HAP-1 (cell line): ENCODE measurements around the gene TLE2.

ENCODE experiments used
- DNase-seq, 2 experiments: peaks; one replicate each; pipeline ENCODE4 v3.0.0-alpha.2; 2016 to 2020; ENCODE audit warnings: low spot score in 2 of 2
- H3K27me3 ChIP-seq: fragments of 250-450 bp; sonication (Bioruptor Pico); 2 replicates; pipeline ENCODE4 v1.5.1; 2020; ENCODE audit warnings: low read depth, mild to moderate bottlenecking, moderate library complexity
- H3K36me3 ChIP-seq: fragments of 250-450 bp; sonication (Bioruptor Pico); replicated peaks from 2 replicates; pipeline ENCODE4 v1.5.1; 2020; ENCODE audit warnings: mild to moderate bottlenecking
- H3K4me1 ChIP-seq: fragments of 250-450 bp; sonication (Bioruptor Pico); 2 replicates; pipeline ENCODE4 v1.5.1; 2020; ENCODE audit warnings: mild to moderate bottlenecking
- H3K4me3 ChIP-seq: fragments of 250-450 bp; sonication (Bioruptor Pico); 2 replicates; pipeline ENCODE4 v1.5.1; 2020; ENCODE audit warnings: mild to moderate bottlenecking, moderate library complexity
- H3K9me3 ChIP-seq: fragments of 250-450 bp; sonication (Bioruptor Pico); 2 replicates; pipeline ENCODE4 v1.5.1; 2020; ENCODE audit warnings: mild to moderate bottlenecking, moderate library complexity
- in situ Hi-C: fragments of 300-500 bp; cut with MboI; formaldehyde crosslinking; loops from 3 replicates; pipeline ENCODE4 v1.14.3; 2020; ENCODE audit warnings: low sequenced_read_pairs, inconsistent platforms, mixed read lengths

TLE2 gene

DNA sequence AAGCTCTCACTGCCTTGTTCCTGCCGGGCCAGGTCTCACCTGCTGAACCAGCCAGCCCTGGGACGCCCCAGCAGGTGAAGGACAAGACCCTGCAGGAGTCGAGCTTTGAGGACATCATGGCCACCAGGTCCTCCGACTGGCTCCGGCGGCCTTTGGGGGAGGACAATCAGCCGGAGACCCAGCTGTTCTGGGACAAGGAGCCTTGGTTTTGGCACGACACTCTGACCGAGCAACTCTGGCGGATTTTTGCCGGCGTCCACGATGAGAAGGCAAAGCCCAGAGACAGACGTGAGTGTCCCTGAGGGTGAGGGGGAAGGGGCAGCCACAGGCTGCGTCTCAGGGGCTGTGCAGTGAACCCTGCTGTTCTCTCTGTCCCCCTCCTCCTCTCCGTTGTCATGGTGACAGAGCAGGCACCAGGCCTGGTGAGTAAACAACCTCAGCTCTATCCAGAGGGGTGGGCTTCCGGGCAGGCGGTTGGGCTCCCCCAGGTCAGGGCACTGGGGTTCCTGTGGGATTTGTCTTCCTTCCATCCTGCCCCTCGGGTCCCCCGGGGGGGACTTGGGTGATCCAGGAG is 42.0 kb downstream of the TLE2 start:
- Histone ChIP-seq H3K27me3 (no peaks in the 10 kb centered on the region), H3K36me3 (no peaks in the 10 kb centered on the region), H3K9me3 (no peaks in the 10 kb centered on the region), H3K4me1 (peaks cover 13% of the 10 kb centered on the region), H3K4me3 (no peak overlapping the region)
- in situ Hi-C loops, result no loop called here
- peak in 1 of 2 experiments; percentile 37 for DNase-seq

GRCh38 chr19:2984215-2984528 is 44.9 kb downstream of the TLE2 start:
- in situ Hi-C loops, result no loop called here
- peaks cover 13% of the 10 kb centered on the region for H3K4me1 ChIP-seq
- no peak for DNase-seq
- no peaks in the 10 kb centered on the region for H3K27me3 ChIP-seq
- no peaks in the 10 kb centered on the region for H3K9me3 ChIP-seq
- H3K36me3 ChIP-seq, result no peaks in the 10 kb centered on the region
- peak overlapping the region; percentile 15 for H3K4me3 ChIP-seq

DNA sequence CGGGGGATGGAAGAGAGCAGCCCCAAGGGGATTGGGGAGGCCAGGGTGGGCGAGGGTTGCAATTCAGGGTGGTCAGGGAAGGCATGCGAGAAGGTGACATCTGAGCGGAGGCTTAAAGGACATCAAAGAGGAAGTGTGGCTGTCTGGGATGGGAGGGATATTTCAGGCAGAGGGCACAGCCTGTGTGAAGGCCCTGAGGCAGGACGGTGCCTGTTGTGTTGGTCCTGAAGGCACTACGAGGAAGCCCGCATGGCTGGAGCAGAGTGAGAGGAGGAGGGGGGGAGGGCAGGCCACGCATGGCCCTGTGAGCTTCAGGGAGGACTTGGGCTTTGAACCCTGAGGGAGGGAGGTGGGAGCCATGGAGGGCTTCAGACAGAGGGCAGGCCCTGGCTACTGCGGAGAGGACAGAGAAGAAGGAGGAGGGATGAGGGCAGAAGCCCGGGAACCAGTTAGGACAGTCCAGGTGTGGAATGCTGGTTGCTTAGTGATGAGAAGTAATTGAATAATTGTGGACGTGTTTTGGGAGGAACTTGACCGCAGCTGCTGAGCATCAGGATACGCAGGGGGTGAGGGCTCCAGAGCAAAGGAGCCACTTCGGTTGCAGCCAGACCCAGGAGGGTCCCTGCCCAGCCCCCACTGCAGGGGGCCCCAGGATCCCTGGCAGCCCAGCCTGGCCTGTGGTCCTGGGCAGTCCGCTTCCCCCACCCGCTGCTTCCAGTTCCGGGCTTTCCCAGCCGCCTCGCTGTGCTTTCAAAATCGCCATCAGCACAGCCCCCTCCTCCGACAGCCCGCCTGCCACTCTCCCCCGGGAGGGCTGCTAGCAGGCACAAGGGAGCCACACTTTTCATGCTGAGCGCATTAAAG is 45.5 kb downstream of the TLE2 start:
- no peaks in the 10 kb centered on the region for H3K36me3 ChIP-seq
- in situ Hi-C loops, result no loop called here
- H3K4me1 ChIP-seq, result peaks cover 13% of the 10 kb centered on the region
- no peaks in the 10 kb centered on the region for H3K27me3 ChIP-seq
- no peaks in the 10 kb centered on the region for H3K9me3 ChIP-seq
- DNase-seq, result peak; percentile 80 to 91
- H3K4me3 ChIP-seq, result peak overlapping the region; percentile 15

GRCh38 chr19:2982983-2983350 is 46.1 kb downstream of the TLE2 start:
- H3K9me3 ChIP-seq, result no peaks in the 10 kb centered on the region
- H3K36me3 ChIP-seq, result no peaks in the 10 kb centered on the region
- in situ Hi-C loops, result no loop called here
- peaks cover 15% of the 10 kb centered on the region for H3K4me1 ChIP-seq
- no peak overlapping the region for H3K4me3 ChIP-seq
- no peaks in the 10 kb centered on the region for H3K27me3 ChIP-seq
- DNase-seq, result peak in 1 of 2 experiments; percentile 46

DNA sequence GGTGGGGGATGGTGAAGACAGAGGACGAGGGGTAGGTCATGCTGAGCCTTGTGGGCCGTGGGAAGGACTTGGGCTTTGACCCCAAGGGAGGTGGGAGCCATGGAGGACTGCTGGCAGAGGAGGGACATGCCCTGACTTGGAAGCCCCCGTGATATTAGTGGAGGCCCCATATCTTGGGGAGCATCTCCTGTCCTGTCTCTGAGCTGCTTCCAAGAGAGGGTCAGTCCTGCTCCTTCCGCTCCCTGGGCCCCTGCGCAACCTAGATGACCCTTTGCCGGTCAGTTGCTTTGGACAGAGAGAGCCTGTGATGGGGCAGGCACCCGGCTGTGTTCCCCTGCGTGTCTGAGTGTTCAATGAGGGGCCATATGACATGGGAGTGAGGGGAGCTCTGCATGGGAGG is 46.5 kb downstream of the TLE2 start:
- H3K4me3 ChIP-seq, result no peak overlapping the region
- H3K36me3 ChIP-seq, result no peaks in the 10 kb centered on the region
- H3K4me1 ChIP-seq, result peaks cover 19% of the 10 kb centered on the region
- H3K27me3 ChIP-seq, result no peaks in the 10 kb centered on the region
- DNase-seq, result no peak
- in situ Hi-C loops, result no loop called here
- no peaks in the 10 kb centered on the region for H3K9me3 ChIP-seq

GRCh38 chr19:2981898-2982297 is 47.2 kb downstream of the TLE2 start:
- no peaks in the 10 kb centered on the region for H3K36me3 ChIP-seq
- in situ Hi-C loops, result no loop called here
- no peak for DNase-seq
- H3K4me1 ChIP-seq, result peaks cover 20% of the 10 kb centered on the region
- no peak overlapping the region for H3K4me3 ChIP-seq
- H3K9me3 ChIP-seq, result no peaks in the 10 kb centered on the region
- no peaks in the 10 kb centered on the region for H3K27me3 ChIP-seq

DNA sequence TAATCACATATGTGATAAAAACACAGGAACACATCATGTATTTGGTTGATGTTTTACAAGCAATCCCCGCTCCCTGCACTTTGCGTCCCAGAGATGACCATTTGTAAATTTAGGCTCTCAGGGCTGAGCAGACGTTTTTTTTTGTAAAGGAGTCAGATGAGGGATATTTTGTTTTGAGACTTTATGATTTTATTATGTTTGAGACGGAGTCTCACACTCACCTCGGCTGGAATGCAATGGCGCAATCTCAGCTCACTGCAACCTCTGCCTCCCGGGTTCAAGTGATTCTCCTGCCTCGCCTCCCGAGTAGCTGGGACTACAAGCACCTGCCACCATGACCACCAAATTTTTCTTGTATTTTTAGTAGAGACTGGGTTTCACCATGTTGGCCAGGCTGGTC is 50.3 kb downstream of the TLE2 start:
- H3K27me3 ChIP-seq, result no peaks in the 10 kb centered on the region
- in situ Hi-C loops, result no loop called here
- peaks cover 26% of the 10 kb centered on the region for H3K4me1 ChIP-seq
- H3K36me3 ChIP-seq, result no peaks in the 10 kb centered on the region
- no peaks in the 10 kb centered on the region for H3K9me3 ChIP-seq
- DNase-seq, result no peak
- H3K4me3 ChIP-seq, result no peak overlapping the region

- Histone ChIP-seq H3K4me3 (no peak overlapping the region; the same call in 1 of the 2 replicates), H3K4me1 (peaks cover 22% of the 10 kb centered on the region), H3K27me3 (no peaks in the 10 kb centered on the region), H3K9me3 (no peaks in the 10 kb centered on the region), H3K36me3 (no peaks in the 10 kb centered on the region)
- in situ Hi-C loops, result no loop called here
- DNase-seq, result no peak
Observed at GRCh38 chr19:2978166-2978767, 50.8 kb downstream of the TLE2 start.

GRCh38 chr19:2977746-2978138 is 51.3 kb downstream of the TLE2 start:
- DNase-seq, result peak in 1 of 2 experiments; percentile 40
- no peaks in the 10 kb centered on the region for H3K27me3 ChIP-seq
- no peaks in the 10 kb centered on the region for H3K36me3 ChIP-seq
- no peaks in the 10 kb centered on the region for H3K9me3 ChIP-seq
- H3K4me3 ChIP-seq, result peak overlapping the region; percentile 38
- in situ Hi-C loops, result no loop called here
- peaks cover 19% of the 10 kb centered on the region for H3K4me1 ChIP-seq

DNA sequence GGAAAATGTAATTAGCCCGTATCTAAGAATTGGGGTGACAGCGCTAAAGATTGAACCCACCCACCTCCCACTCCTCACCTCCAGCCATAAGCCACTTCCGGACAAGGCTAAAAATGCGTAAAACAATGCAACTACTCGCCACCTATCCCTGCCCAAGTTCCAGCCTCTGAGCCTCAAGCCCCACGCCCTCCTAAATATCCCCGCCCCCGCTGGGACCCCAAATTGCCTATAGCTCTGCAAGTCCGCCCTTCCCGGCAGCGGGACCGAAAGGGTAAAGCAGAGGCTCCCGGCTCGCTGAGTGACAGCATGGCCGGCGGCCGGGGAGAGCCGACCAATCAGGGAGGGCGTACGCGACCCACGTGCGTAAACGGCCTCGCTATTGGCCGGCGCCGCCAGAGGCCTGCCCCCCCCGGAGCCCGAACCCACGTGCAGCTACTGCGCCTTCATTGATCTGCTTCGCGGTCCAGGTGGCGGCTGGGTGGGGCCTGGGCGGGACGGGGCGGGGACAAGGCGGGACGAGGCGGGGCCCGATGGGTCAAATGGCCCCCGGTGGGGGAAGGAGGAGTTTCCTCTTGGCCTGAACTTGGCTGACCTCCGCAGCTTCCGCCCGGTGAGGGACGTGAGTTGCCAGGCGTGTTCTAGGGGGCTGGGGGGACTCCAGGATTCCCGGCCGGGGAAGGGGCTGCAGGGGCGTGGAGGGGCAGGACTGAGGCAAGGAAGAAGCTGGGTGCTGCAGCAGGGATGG is 51.9 kb downstream of the TLE2 start, which contains the start of gene TLE6:
Gene TLE6 (plus strand): TSS at position 564 of the 745 bp plus-strand sequence. CDS start 670 bp downstream, outside the sequence.
- Histone ChIP-seq H3K27me3 (no peaks in the 10 kb centered on the region), H3K36me3 (no peaks in the 10 kb centered on the region), H3K9me3 (no peaks in the 10 kb centered on the region), H3K4me3 (peak within 1 kb of the TSS; percentile 38), H3K4me1 (peaks cover 19% of the 10 kb centered on the region)
- in situ Hi-C loops, result no loop called here
- DNase-seq, result peak; percentile 96 to 98

GRCh38 chr19:2976609-2977000 is 52.5 kb downstream of the TLE2 start:
- peak in 1 of 2 experiments; percentile 56 for DNase-seq
- in situ Hi-C loops, result no loop called here
- H3K4me3 ChIP-seq, result peak overlapping the region; percentile 38
- H3K27me3 ChIP-seq, result no peaks in the 10 kb centered on the region
- H3K4me1 ChIP-seq, result peaks cover 19% of the 10 kb centered on the region
- no peaks in the 10 kb centered on the region for H3K9me3 ChIP-seq
- no peaks in the 10 kb centered on the region for H3K36me3 ChIP-seq

DNA sequence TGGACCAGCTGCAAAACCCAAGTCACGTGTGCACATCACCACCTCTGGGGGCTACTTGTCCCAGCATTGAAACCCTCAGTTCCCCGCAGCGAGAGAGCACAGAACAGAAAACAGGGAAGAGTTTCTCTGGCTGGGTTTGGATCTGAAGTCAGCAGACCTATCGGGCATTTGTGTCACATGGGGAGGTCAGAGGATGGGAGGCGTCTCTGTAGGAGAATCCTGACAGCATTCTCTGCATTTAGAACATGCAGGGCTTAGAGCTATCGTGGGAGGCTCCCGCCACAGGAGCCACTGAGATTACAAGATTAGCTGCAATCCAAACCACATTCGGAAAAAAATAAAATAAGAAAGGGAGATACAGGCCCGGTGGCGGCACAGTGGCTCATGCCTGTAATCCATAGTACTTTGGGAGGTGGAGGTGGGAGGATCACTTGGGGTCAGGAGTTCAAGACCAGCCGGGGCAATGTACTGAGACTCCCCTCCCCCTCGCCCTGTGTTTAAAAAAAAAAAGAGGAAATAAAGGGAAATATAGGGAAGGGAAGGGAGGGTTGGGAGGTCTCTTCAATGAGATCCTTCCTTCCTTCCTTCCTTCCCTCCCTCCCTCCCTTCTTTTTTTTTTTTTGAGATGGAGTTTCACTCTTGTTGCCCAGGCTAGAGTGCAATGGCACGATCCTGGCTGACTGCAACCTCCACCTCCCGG is 54.6 kb downstream of the TLE2 start:
- Histone ChIP-seq H3K4me1 (peaks cover 19% of the 10 kb centered on the region), H3K36me3 (no peaks in the 10 kb centered on the region), H3K4me3 (no peak overlapping the region), H3K27me3 (no peaks in the 10 kb centered on the region), H3K9me3 (no peaks in the 10 kb centered on the region)
- in situ Hi-C loops, result no loop called here
- DNase-seq, result peak in 1 of 2 experiments; percentile 34

- no peaks in the 10 kb centered on the region for H3K27me3 ChIP-seq
- H3K36me3 ChIP-seq, result no peaks in the 10 kb centered on the region
- no peak for DNase-seq
- in situ Hi-C loops, result no loop called here
- H3K9me3 ChIP-seq, result no peaks in the 10 kb centered on the region
- no peak overlapping the region for H3K4me3 ChIP-seq
- peaks cover 19% of the 10 kb centered on the region for H3K4me1 ChIP-seq
Observed at GRCh38 chr19:2973229-2973628, 55.9 kb downstream of the TLE2 start.
